Measurements from ENCODE around the gene KCNJ6. TPM values are rescaled to one million over a fixed set of nuclear protein-coding genes. Genes with fewer than 3 reads are reported as not detected.

The KCNJ6 gene
- total RNA-seq, 1 experiment from 2014 or later = 1.2 TPM

- Histone ChIP-seq H3K9me3 (ENCODE audit: control insufficient read depth, low read depth, low read length) (peaks cover 16% of the 10 kb centered on the region), H2BK20ac (ENCODE audit: low read depth, low read length, poor library complexity, severe bottlenecking) (no peak overlapping the region), H3K23ac (ENCODE audit: insufficient read length, low read depth, low read length) (no peak overlapping the region), H3K9ac (ENCODE audit: extremely low read depth, insufficient read length, low read length) (no peak overlapping the region), H4K91ac (ENCODE audit: insufficient read length, low read depth, low read length) (no peak overlapping the region), H3K18ac (ENCODE audit: insufficient read length, low read depth, low read length) (no peak overlapping the region), H2BK15ac (ENCODE audit: low read depth, low read length) (no peak overlapping the region), H4K20me1 (ENCODE audit: control insufficient read depth, insufficient read depth, insufficient read length) (no peaks in the 10 kb centered on the region), H3T11ph (ENCODE audit: low read length) (no peak overlapping the region), H4K8ac (replicated peaks; ENCODE audit: insufficient read length, low read depth, low read length) (no peak overlapping the region), H2BK5ac (ENCODE audit: insufficient read length, low read length) (no peak overlapping the region), H3K79me1 (ENCODE audit: insufficient read depth, low read depth, low read length, poor library complexity, severe bottlenecking) (no peaks in the 10 kb centered on the region), H2BK120ac (ENCODE audit: low read depth, low read length, poor library complexity, severe bottlenecking) (no peak overlapping the region), H4K5ac (ENCODE audit: insufficient read length, low read depth, low read length) (no peak overlapping the region), H3K79me2 (ENCODE audit: insufficient read depth, low read length) (no peaks in the 10 kb centered on the region), H2AK5ac (ENCODE audit: insufficient read length, low read length) (no peak overlapping the region), H2BK12ac (ENCODE audit: insufficient read length, low read depth, low read length) (no peak overlapping the region), H2AFZ (ENCODE audit: low read length) (no peak overlapping the region), H3K4me2 (ENCODE audit: insufficient read depth, insufficient read length, low read length) (no peak overlapping the region), H3K23me2 (ENCODE audit: insufficient read length, low read depth, low read length, poor library complexity, severe bottlenecking) (no peaks in the 10 kb centered on the region), H3K14ac (ENCODE audit: insufficient read depth, low read length) (no peak overlapping the region), H3K27me3 (ENCODE audit: insufficient read depth, low read length) (no peaks in the 10 kb centered on the region), H3K56ac (ENCODE audit: insufficient read length, low read depth, low read length) (no peak overlapping the region), H3K4me1 (ENCODE audit: insufficient read depth, low read length) (peaks cover 9% of the 10 kb centered on the region; the same call in 1 of the 2 replicates), H3K27ac (ENCODE audit: insufficient read length, low read depth, low read length) (peak overlapping the region; percentile 12), H3K4ac (ENCODE audit: low read depth, low read length) (no peak overlapping the region)
- H3K9me3 Mint-ChIP-seq = peaks cover 20 to 27% of the 10 kb centered on the region in 2 experiments
- TF ChIP-seq CTCF (conservative IDR thresholded peaks at IDR 0.05) = no peak
- peak overlapping the region; percentile 84 to 93 (median 89) for H3K27ac Mint-ChIP-seq
- DNase-seq = peak; percentile 53
- H3K27me3 Mint-ChIP-seq (ENCODE audit: low read depth) = peaks cover 3% of the 10 kb centered on the region
- H3K36me3 Mint-ChIP-seq (ENCODE audit: insufficient read depth in 1 of 3, low read depth in 3 of 3) = peaks cover 15 to 24% (median 18%) of the 10 kb centered on the region in 3 experiments
- H3K4me3 Mint-ChIP-seq = no peak overlapping the region; a peak in 1 of 5 replicates
- peaks cover 48 to 55% of the 10 kb centered on the region in 2 experiments for H3K4me1 Mint-ChIP-seq
- no CpG with 5 or more reads among the region's 7 CpGs for WGBS (ENCODE audit: extremely low coverage, insufficient read length, low lambda C conversion rate)
Measured at GRCh38 chr21:37668462-37669239, 247.6 kb downstream of the KCNJ6 start.

All from H9 (cell line).